ENCODE measurements around the gene GLT1D1. TPM values are rescaled to one million over a fixed set of nuclear protein-coding genes. Genes with fewer than 3 reads are reported as not detected.
"Not testable (repeated sequence)": the region's sequence is repeated elsewhere in the genome, so short reads cannot be mapped to it uniquely, and the experiment has no call there.

The GLT1D1 gene
- total RNA-seq, 1 donor from 2014 or later = not detected

DNA sequence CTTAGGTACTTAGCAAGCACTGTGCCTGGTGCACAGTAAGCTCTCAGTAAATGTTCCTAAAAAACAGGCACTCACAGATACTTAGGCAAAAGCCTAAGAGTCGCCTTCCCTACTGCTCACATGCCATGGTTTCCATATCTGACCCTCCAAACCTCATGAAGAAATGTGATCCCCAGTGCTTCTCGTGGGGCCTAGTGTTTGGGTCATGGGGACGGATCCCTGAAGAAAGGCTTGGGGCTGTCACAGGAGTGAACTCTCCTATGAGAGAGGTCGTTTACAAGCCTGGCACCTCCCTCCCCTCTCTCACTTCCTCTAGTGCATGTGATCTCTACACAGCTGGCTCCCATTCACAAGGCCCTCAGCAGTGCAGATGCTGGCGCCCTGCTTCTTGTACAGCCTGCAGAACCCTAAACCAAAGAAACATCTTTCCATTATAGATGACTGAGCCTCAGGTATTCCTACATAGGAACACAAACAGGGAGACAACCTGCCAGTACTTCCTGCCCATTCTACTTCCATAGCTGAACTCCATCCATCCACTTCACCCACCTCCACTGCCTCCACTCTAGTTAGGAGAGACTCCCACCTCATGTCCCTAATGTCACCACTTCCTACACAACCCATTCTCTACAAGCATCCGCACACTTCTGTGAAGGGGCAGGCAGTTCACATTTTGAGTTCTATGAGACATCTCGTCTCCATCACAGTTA, 32.4 kb upstream of the GLT1D1 start:
- DNase-seq = peak; percentile 19

DNA sequence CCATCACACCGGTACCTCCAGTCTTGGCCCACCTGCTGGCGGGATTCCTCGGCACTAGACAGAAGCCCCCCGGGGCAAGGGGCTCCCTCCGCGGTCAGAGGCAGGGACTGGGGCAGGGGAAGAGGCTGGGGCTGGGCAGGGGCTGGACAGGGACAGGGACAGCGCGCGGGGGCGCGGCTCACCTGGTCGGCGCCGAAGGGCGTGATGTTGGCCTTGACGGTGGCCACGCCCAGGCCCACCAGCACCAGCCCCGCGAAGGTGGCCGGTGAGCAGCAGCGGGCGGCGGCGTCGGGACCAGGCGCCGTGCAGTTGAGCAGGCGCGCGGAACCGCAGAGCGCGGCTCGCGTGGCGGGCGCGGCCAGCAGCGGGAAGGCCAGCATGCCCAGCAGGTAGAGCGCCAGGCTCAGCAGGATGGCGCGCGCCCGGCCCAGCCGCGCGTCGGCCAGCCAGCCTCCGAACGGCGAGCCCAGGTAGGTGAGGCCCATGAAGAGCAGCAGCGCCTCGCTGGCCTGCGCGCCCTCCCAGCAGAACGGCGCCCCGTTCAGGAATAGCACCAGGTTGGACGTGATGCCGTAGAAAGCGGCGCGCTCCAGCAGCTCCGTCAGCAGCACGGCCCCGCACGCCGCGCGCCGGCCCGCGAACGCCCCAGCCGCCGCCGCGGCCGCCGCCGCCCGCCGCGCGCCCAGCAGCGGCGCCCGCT, 29.9 kb upstream of the GLT1D1 start:
- DNase-seq = no peak

DNA sequence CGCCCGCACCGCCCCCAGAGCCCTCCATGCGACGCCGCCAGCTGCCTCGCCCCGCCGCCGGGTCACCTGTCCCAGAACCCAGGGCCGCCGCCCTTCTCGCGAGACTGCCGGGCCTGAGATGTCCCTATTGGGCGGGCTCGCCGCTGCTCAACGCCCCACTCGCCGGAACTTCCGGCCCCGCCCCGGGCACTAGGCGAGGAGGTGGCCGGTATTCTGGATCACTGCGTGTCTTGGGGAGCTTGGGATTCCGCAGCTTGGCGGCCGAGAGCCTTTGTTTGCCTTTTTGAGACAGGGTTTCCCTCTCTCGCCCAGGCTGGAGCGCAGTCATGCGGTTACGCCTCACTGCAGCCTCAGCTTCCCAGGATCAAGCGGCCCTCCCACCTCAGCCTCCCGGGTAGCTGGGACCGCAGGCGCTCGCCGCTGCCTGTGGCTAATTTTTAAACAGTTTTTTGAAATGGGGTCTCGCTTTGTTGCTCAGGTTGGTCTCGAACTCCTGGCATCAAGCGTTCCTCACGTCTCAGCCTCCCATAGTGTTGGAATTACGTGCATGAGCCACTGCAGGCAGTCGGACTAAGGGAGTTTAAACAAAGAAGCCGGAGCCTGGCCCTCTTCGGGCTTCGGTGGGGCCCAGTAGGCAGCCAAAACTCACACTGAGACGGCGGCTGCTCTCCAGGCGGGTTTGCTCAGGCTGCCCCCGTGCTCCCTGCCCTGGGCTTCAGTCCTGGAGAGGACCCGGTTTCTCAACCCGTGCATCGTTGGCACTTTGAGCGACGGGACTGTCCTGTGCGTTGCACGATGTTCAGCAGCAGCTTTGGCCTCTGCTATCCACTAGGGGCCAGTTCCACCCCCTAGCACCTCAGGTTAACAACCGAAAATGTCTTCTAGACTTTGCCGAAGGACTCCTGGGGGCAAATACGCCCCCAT, 29.1 kb upstream of the GLT1D1 start, which contains the start of gene SLC15A4:
SLC15A4 (minus strand) TSS at position 43 of the 924 bp plus-strand sequence; CDS start at position 28, 15 bp downstream.
- DNase-seq = peak; percentile 93

DNA sequence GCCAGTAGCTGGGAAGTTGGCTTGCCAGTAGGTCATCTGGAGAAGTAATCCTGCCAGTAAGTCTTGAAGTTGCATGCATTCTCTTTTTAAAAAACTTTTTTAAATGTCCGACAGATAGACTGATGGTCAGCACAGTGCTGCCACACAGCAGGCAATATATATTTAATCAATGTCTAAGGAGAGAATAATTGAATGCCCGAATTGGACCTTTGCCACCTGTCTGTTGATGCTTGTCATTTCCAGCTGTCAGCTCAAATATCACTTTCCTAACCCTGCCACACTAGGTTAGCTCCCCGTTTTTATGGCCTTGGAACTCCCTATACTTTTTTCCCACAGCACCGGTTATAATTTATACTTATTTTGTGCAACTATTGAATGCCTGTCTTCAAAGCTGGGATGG, 27.4 kb upstream of the GLT1D1 start:
- DNase-seq = no peak

DNA sequence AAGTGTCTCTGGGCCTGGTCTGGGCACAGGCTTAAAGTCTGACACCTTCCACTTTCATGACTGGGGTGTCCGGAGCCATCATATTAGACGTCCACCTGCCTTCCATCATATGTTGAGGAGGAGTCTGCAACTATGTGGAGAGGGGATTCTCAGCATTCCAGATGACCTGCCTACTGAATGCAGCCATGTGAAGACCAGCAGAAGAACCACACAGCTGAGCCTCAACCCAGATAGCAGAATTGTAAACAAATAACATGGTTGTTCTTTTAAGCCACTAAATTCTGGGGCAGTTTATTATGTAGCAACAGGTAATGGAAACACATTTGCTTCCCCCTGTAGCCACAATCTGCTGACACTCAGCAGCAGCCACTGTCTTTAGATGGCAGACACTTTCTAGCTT, 25.6 kb upstream of the GLT1D1 start:
- no peak for DNase-seq

DNA sequence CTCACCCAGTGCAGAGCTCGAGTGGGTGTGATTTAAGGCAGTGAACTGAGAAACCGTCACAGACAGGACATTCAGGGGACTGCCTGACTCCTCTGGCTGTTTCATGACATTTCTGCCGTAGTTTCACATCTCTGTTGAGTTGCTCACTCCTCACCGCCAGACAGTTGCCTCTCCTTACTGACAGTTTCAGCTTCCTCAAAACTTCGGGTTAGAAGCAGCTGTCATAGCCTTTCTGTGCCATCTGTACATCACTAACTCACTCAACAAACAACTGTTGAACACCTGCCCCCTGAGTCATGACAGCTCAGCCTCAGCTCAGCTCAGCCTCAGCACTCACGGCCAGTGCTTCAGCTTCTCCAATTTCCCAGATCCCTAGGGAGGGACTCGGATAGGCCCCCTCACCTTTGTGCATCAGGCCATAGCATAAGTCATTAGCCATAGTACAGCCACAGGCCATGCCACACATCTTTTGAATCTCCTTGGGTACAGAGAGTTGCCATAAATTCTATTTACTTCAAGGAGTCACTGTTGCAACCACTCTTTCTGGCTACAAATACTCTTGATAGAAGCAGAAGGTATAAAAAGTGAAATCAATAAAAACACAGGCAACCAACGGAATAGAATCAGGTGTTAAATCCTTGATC, 23.3 kb upstream of the GLT1D1 start:
- no peak for DNase-seq

DNA sequence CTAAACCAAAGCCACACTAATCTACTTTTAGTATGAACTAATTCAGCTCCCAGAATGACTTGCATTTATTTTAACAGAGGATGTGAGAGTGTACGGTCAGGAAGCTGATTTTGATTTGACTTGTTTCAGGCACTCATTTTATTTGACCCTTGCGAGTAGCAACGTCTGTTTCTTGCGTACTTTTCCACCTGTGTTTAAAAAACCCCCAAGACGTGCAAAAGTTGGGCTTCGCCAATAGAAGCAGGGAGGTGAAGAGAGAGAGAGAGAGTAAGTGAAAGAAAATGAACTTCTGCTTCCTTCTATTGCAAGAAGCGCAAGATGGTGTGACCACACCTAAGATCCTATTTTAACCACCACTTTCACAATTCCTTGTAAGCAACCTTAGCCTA, 22.8 kb upstream of the GLT1D1 start:
- no peak for DNase-seq

DNA sequence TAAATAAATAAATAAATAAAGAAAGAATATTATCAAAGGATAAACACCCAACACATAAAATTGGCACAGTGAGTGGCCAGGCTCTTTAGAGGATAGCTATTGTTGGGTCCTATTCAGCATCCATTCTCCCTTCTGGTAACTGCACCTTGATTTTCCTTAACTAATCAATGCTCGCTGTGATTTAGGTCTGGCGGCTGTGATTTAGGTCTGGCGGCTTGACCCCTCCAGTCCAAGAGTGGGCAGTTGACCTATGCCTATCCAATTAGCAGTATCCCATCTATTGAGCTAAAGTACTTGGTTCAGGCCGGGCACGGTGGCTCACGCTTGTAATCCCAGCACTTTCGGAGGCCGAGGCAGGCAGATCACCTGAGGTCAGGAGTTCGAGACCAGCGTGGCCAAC, 19.9 kb upstream of the GLT1D1 start:
- no peak for DNase-seq

DNA sequence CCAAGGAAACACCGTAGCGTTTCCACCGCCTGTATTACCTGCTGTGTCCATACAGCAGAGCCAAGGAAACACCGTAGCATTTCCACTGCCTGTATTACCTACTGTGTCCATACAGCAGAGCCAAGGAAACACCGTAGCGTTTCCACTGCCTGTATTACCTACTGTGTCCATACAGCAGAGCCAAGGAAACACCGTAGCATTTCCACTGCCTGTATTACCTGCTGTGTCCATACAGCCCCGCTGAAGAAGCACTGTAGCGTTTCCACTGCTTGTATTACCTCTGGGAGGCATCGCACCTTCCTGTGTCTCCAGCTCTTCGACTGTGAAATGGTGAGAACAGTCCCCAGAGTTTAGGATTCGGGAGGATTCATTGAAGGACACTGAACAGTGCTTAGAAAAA, 13.4 kb upstream of the GLT1D1 start:
- DNase-seq = not testable (repeated sequence)

DNA sequence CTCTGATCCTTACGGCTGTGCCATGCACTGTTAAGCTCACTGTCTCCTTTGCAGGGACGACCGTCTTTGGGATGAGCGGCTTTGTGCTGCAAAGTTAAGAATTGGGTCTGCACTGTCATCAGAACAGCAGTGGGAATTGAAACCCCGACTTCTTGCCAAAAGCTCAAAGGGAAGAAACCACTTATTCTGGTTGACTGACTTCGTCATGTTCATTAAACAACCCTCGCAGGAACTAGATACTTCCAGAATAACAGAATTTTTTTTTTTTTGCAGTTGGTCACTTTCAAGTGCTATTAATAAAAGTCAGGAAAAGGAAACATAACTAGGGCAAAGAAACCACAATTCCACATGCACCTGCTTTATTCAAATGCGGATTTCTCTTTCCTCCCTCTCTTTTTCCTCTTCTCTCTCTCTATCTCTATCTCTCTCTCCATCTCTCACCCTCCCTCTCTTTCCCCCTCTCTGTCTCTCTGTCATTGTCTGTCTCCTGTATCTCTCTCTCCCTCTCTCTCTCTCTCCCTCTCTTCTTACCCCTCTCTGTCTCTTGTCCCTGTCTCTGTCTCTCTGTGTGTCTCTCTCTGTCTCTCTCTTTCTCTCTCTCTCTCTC, 12.3 kb upstream of the GLT1D1 start:
- DNase-seq = no peak

DNA sequence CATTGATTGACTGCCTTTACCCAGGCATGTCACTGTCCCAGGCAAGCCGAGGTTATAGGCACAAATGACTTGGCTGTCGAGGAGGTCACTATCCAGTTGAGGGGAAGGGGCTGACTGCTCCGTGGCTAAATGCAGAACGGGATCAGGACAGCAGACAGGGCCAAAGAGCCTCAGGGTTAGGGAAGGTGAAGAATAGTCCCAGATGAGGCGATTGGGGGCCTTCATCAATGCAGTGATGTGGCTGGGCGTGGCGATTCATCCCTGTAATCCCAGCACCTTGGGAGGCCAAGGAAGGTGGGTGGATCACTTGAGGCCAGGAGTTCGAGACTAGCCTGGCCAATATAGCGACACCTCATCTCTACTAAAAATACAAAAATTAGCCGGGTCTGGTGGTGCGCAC, 10.7 kb upstream of the GLT1D1 start:
- no peak for DNase-seq

DNA sequence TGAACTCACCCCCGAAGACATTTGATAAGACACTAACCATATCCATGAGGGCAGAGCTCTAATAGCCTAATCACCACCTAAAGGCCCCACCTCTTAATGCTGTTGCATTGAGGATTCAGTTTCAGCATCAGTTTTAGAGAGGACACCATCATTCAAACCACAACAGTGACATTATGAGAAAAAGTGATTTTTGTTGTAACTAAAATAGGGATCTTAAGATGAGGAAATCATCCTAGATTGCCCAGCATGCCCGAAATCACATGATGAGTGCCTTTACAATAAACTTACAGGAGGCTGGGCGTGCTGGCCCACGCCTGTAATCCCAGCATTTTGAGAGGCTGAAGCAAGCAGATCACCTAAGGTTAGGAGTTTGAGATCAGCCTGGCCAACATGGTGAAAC, 9.7 kb upstream of the GLT1D1 start:
- no peak for DNase-seq

DNA sequence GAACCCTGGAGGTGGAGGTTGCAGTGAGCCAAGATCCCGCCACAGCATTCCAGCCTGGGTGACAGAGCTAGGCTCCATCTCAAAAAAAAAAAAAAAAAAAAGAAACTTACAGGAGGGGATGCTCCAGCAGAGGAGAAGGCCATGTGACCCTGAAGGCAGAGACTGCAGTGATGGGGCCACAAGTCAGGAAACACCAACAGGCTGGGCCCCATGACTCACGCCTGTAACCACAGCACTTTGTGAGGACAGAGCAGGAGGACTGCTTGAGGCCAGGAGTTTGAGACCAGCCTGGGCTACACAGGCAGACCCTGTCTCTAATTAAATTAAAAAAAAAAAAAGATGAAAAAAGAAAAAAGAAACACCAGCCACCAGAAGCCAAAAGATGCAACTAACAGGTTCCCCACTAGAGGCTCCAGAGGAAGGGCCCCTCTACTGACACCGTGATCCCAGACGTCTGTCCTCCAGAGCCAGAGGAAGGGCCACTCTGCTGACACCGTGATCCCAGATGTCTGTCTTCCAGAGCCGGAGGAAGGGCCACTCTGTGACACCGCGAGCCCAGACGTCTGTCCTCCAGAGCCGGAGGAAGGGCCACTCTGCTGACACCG, 9.1 kb upstream of the GLT1D1 start:
- no peak for DNase-seq

DNA sequence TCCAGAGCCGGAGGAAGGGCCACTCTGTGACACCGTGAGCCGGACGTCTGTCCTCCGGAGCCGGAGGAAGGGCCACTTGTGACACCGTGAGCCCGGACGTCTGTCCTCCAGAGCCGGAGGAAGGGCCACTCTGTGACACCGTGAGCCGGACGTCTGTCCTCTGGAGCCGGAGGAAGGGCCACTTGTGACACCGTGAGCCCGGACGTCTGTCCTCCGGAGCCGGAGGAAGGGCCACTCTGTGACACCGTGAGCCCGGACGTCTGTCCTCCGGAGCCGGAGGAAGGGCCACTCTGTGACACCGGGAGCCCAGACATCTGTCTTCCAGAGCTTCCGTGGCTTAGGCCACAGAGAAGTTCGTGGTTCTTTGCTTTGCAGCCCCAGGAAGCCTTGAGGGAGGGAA, 6.6 kb upstream of the GLT1D1 start:
- DNase-seq = not testable (repeated sequence)

DNA sequence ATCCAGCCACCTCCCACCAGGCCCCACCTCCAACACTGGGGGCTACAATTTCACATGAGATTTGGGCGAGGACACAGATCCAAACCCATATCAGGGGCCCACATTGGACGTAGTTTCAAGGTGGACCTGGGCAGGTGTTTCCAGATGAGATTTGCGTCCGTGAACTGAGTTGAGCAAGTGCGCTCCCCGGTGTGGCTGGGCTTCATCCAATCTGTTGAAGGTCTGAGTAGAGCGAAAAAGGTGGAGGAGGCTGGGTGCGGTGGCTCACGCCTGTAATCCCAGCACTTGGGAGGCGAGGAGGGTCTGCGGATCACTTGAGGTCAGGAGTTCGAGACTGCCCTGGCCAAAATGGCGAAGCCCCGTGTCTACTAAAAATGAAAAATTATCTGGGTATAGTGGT, 4.9 kb upstream of the GLT1D1 start:
- DNase-seq = no peak

DNA sequence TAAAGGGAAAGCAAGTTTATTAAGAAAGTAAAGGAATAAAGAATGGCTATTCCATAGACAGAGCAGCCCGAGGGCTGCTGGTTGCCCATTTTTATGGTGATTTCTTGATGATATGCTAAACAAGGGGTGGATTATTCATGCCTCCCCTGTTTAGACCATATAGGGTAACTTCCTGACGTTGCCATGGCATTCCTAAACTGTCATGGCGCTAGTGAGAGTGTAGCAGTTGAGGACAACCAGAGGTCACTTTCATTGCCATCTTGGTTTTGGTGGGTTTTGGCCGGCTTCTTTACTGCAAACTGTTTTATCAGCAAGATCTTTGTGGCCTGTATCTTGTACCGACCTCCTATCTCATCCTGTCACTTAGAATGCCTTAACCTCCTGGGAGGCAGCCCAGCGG, 3.5 kb upstream of the GLT1D1 start:
- DNase-seq = not testable (repeated sequence)

DNA sequence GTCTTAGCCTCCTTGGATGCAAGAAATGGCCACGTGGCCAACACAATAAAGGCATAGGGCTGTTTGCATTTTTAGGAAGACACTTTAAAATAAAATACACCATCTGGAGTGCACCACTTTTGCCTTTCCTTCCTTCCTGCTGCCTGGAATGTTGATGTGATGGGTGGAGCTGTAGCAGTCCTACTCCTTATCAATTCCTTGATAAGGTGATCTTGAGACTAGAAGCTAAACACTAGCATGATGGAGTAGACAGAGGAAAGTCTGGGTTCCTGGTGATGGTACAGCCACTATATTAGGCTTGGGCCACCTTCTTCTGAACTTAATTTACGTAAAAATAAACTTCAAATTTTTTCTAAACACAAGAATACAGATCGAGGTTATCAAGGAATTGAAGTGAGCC, 2.9 kb upstream of the GLT1D1 start:
- DNase-seq = no peak

DNA sequence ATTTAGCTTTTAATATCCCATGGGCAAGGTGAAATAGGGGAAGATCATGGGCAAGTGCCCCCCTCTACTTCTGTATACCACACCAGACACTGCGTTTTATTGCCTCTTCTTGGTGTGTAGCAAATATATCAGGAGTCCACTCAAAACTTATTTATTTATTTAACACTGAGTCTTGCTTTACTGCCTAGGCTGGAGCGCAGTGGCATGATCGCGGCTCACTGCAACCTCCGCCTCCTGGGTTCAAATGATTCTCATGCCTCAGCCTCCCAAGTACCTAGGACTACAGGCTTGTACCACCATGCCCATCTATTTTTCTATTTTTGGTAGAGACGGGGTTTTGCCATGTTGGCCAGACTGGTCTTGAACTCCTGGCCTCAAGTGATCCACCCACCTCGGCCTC, 1.8 kb upstream of the GLT1D1 start:
- DNase-seq = not testable (repeated sequence)

DNA sequence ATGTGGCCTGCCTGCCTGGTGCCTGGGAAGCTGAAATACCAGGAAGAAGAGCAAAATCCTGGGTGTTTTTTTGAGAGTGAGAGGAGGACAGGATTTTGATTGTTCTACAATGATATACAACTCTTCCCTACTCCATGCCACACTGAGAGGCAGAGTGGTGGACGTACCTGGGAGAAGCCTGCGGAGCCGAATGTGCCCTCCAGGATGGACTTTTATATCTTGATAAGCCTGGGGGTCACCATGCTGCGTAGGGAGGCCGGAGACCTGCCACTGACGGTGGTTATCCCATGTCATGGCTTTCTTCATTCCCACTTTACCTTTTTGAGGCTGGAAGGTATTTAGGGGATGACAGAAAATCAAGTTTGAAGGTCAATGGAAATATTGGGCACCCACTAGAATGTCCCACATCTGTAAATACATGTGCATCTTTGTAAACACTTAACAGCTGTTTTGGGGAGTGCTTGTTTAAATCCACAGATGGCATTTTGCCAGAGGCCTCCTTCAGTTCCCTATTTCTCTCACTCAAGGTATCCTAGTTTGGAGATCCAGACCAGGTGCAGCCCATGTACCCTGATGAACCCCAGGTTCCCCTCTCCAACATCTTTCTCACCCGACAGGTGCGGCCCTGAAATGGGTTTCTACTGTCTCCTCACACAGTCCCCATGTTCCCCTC, 1.1 kb upstream of the GLT1D1 start:
- no peak for DNase-seq

DNA sequence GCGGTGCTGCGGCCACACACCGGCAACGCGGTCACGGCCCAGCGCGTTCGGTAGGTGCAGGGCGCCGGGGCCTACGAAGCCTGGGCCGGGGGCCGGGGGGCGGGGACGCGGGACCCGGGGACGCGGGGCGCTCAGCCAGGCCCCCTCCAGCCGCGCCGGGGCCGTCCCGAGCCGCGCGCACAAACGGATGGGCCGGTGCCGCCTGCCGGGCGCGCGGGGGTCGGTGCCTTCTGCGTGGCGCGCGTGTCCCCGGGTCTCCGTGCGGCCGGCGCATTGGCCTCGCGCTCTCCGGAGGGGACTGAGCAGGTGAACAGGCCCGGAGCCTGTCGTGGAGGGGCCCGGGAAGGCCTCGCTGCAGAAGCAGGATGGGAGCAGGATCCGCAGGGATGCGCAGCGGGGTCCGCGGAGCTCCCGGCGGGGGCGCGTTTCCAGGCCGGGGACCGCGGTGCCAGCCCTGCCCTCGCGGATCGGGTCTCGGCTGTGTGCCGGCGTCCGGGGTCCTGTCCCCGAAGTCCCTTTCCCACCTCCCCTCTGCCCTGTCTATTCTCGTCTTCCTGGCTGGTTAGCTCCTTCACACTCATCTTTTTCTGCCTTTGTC, 421 bp downstream of the GLT1D1 start:
- no peak for DNase-seq

Data from dermis blood vessel endothelial cell (primary cell).